Testis (tissue), 2 donors: ENCODE results near the gene HAX1.

Experiments
- CTCF ChIP-seq, 3 experiments: fragments of 450-650 bp in 2 of 3; fragments of 200-600 bp in 1 of 3; sonication (generic) in 1 of 3; IDR thresholded peaks; one replicate each; pipeline ENCODE4 v1.5.1; 2016 to 2019; ENCODE audit warnings: antibody characterized with exemption in 3 of 3, mild to moderate bottlenecking in 2 of 3, moderate library complexity in 1 of 3
- POLR2A ChIP-seq: fragments of 450-650 bp; IDR thresholded peaks from one replicate; pipeline ENCODE4 v1.6.1; 2017; ENCODE audit warnings: antibody characterized with exemption, mild to moderate bottlenecking, moderate library complexity

DNA sequence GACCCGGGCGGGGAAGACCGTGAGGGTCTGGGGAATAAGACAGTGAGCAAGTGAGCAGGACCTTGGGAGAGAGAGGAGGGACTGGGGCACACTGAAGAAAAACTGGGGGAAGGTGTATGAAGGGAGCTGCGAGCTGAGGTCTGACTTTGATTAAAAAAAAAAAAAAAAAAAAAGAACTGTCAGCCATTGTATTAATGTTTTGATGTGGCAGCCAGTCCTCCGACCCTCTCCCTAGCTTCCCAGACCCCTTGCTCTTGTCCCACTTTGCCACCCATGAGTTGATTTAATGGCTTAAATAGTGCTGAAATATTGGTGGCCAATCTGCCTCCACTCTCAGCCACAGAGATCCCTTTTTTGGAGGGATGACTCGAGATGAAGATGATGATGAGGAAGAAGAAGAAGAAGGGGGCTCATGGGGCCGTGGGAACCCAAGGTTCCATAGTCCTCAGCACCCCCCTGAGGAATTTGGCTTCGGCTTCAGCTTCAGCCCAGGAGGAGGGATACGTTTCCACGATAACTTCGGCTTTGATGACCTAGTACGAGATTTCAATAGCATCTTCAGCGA, 652 bp downstream of the HAX1 start:
- TF ChIP-seq CTCF (IDR thresholded peaks at IDR 0.05) (no peak), POLR2A (no peak)
